ENCODE results near the gene OR2T27. TPM values are rescaled to one million over a fixed set of nuclear protein-coding genes. Genes with fewer than 3 reads are reported as not detected.
"Not testable (repeated sequence)": the region's sequence is repeated elsewhere in the genome, so short reads cannot be mapped to it uniquely, and the experiment has no call there.

The OR2T27 gene, protein sequence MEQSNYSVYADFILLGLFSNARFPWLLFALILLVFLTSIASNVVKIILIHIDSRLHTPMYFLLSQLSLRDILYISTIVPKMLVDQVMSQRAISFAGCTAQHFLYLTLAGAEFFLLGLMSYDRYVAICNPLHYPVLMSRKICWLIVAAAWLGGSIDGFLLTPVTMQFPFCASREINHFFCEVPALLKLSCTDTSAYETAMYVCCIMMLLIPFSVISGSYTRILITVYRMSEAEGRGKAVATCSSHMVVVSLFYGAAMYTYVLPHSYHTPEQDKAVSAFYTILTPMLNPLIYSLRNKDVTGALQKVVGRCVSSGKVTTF
- total RNA-seq: not detected
- long read RNA-seq: 0 reads

DNA sequence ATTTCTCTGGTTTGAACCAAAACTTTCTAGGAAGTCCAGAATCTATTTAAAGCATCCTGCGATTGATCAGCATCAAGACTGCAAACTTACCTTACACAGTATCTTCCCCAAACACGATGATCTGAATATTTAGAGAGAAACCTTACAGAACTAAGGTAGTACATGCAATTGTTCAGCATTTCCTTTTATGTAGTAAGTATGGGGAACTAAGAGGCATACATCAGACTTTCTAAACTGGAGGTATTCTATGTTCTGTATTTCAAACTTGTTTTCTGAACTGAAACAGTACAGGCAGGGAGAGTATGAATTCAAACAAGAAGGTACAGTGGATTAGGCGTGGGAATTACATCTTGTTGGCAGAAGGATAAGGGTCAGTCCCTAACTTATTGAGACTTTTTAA, at the start of gene OR2T27:
Gene OR2T27, minus strand, starts transcription at position 175 of the 400 bp plus-strand sequence. CDS start 4,644 bp downstream, outside the sequence.
- H3K27ac ChIP-seq (replicated peaks); intact Hi-C loops (cut with micrococcal nuclease); DNase-seq; H3K9me3 ChIP-seq (replicated peaks); H3K27me3 ChIP-seq (ENCODE audit: low read depth); H3K36me3 ChIP-seq; H3K4me1 ChIP-seq; H3K4me3 ChIP-seq: not testable (repeated sequence)

DNA sequence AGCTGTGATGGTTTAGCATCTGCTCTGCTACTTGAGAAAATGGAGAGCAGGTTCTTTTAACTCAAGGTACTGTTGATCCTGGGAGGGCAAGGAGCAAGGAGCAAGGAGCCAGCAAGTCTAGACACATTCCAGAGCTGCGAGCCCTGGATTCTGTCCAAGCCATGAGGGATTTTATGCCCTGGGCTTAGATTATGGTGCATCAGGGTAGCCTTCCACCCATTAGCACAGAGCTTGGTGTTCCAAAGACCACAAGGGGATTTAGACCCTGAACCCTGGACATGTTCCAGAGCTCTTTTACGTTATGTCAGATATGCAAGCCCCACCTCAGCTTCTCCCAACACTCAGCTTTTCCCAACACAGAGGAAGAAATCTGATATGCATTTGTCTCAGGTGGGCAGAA, 49.3 kb upstream of the OR2T27 start:
- intact Hi-C loops (cut with micrococcal nuclease): no loop called here
- DNase-seq: no peak
- Histone ChIP-seq H3K9me3 (replicated peaks) (no peaks in the 10 kb centered on the region), H3K27me3 (ENCODE audit: low read depth) (peaks cover 28% of the 10 kb centered on the region), H3K36me3 (no peaks in the 10 kb centered on the region), H3K27ac (replicated peaks) (no peak overlapping the region), H3K4me3 (no peak overlapping the region), H3K4me1 (no peaks in the 10 kb centered on the region)
- TF ChIP-seq, protein P1, sequence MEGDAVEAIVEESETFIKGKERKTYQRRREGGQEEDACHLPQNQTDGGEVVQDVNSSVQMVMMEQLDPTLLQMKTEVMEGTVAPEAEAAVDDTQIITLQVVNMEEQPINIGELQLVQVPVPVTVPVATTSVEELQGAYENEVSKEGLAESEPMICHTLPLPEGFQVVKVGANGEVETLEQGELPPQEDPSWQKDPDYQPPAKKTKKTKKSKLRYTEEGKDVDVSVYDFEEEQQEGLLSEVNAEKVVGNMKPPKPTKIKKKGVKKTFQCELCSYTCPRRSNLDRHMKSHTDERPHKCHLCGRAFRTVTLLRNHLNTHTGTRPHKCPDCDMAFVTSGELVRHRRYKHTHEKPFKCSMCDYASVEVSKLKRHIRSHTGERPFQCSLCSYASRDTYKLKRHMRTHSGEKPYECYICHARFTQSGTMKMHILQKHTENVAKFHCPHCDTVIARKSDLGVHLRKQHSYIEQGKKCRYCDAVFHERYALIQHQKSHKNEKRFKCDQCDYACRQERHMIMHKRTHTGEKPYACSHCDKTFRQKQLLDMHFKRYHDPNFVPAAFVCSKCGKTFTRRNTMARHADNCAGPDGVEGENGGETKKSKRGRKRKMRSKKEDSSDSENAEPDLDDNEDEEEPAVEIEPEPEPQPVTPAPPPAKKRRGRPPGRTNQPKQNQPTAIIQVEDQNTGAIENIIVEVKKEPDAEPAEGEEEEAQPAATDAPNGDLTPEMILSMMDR (IDR thresholded peaks at IDR 0.05; ENCODE audit: borderline replicate concordance): no peak

DNA sequence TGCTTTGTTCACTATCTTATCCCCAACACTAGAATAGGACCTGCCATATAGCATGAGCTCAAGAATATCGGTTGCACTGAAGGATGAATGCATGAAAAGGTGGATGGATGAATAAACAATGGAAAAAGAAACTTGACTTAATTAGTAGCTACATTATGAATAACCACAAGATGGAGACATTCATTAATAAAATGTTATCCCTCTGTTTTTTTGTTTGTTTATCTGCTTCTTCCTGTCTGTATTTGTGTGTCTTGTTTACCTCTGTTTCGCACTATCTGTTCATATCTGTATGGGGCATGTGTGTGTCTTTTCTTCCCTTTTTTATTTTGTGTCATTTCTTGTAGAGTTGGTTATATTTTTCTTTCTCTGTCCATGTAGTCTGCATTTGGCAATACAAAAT, 48.3 kb upstream of the OR2T27 start:
- no peak overlapping the region for H3K27ac ChIP-seq (replicated peaks)
- H3K27me3 ChIP-seq (ENCODE audit: low read depth): peaks cover 26% of the 10 kb centered on the region
- intact Hi-C loops (cut with micrococcal nuclease): no loop called here
- no peaks in the 10 kb centered on the region for H3K36me3 ChIP-seq
- no peak for DNase-seq
- H3K4me1 ChIP-seq: no peaks in the 10 kb centered on the region
- H3K4me3 ChIP-seq: no peak overlapping the region
- TF ChIP-seq, protein P1 (IDR thresholded peaks at IDR 0.05; ENCODE audit: borderline replicate concordance): peak; percentile 17
- no peaks in the 10 kb centered on the region for H3K9me3 ChIP-seq (replicated peaks)

DNA sequence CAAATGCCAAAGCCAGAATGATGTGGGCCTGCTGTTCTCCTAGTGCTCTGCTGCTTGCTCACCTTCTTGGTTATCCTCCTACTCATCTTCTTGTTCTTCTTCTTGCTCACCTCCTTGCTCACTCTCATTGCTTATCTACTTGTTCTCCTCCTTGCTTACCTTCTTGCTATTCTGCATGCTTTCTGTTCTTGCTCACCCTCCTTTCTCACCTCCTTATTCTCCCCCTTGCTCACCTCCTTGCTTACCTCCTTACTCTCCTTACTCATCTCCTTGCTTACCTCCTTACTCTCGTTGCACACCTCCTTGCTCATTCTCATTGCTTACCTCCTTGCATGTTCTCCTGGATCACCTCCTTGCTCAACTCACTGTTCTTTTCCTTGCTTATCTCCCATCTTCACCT, 47.4 kb upstream of the OR2T27 start, which contains the start of gene OR14I1:
Gene OR14I1, minus strand, starts transcription at position 53 of the 400 bp plus-strand sequence.
- DNase-seq: no peak
- no peak within 1 kb of the TSS for H3K27ac ChIP-seq (replicated peaks)
- no peaks in the 10 kb centered on the region for H3K4me1 ChIP-seq
- H3K27me3 ChIP-seq (ENCODE audit: low read depth): peaks cover 29% of the 10 kb centered on the region
- TF ChIP-seq, protein P1 (IDR thresholded peaks at IDR 0.05; ENCODE audit: borderline replicate concordance): no peak
- intact Hi-C loops (cut with micrococcal nuclease): no loop called here
- H3K36me3 ChIP-seq: no peaks in the 10 kb centered on the region
- no peak within 1 kb of the TSS for H3K4me3 ChIP-seq
- no peaks in the 10 kb centered on the region for H3K9me3 ChIP-seq (replicated peaks)

DNA sequence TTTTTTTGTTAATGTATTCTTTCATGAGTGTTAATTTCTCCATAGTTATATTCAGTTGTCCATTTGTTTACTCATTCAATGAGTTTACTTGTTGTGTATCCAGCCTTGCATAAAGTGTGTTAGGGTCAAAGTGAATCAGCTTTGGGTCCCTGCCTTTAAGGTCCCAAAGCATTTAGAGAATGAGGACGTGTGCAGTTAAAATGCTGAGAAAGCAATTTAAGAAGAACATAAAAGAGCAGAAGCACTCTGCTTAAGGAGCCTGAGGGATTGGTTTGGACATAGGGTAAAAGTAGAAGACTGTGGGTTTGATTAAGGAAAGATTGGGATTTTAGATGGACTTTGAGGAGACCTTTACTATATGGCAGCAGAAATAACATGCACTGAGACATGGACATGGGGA, 43.8 kb upstream of the OR2T27 start:
- Histone ChIP-seq H3K27me3 (ENCODE audit: low read depth) (peaks cover 29% of the 10 kb centered on the region), H3K27ac (replicated peaks) (no peak overlapping the region), H3K4me1 (no peaks in the 10 kb centered on the region), H3K9me3 (replicated peaks) (no peaks in the 10 kb centered on the region), H3K36me3 (no peaks in the 10 kb centered on the region), H3K4me3 (no peak overlapping the region)
- TF ChIP-seq, protein P1 (IDR thresholded peaks at IDR 0.05; ENCODE audit: borderline replicate concordance): no peak
- no peak for DNase-seq
- intact Hi-C loops (cut with micrococcal nuclease): no loop called here

DNA sequence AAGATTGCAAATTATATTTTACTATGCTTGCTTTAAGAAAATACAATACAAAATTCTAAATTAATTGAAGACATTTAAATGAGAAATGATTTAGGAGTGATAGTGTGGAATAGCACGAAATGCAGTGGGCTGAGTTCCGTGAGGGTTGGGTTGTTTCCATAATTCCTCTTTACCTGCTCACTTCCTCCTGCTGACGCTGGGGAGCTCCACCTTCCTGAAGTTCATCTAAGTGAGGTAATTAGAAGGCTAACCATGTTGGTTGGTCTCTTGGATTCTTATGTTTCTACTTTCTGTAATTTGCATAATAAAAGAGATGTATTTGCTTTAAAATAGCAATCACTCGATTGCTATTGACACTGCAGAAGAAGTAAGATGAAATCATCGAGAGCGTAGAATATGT, 42.6 kb upstream of the OR2T27 start:
- TF ChIP-seq, protein P1 (IDR thresholded peaks at IDR 0.05; ENCODE audit: borderline replicate concordance): no peak
- no peaks in the 10 kb centered on the region for H3K36me3 ChIP-seq
- H3K9me3 ChIP-seq (replicated peaks): no peaks in the 10 kb centered on the region
- no peak overlapping the region for H3K27ac ChIP-seq (replicated peaks)
- H3K27me3 ChIP-seq (ENCODE audit: low read depth): peaks cover 36% of the 10 kb centered on the region
- no peak overlapping the region for H3K4me3 ChIP-seq
- DNase-seq: no peak
- H3K4me1 ChIP-seq: no peaks in the 10 kb centered on the region
- intact Hi-C loops (cut with micrococcal nuclease): no loop called here
